Measurements from ENCODE around the gene CTRB2.

DNA sequence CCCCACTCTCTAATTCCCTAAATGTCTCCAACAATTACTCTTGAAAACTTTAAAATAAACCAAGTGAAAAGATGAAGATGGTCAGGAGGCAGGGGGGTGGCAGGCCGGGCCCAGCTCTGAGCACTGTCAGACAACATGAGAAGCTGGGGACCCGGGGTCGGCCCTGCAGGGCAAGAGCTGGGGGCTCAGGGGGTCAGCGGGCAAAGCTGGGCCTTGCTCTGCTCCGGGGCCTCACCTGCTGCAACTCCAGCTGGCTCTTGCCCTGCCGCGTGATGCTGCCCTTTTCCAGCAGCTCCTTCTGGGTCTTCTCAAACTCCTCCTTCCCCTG lies 26.6 kb upstream of the CTRB2 start:
- TF ChIP-seq, protein P1, sequence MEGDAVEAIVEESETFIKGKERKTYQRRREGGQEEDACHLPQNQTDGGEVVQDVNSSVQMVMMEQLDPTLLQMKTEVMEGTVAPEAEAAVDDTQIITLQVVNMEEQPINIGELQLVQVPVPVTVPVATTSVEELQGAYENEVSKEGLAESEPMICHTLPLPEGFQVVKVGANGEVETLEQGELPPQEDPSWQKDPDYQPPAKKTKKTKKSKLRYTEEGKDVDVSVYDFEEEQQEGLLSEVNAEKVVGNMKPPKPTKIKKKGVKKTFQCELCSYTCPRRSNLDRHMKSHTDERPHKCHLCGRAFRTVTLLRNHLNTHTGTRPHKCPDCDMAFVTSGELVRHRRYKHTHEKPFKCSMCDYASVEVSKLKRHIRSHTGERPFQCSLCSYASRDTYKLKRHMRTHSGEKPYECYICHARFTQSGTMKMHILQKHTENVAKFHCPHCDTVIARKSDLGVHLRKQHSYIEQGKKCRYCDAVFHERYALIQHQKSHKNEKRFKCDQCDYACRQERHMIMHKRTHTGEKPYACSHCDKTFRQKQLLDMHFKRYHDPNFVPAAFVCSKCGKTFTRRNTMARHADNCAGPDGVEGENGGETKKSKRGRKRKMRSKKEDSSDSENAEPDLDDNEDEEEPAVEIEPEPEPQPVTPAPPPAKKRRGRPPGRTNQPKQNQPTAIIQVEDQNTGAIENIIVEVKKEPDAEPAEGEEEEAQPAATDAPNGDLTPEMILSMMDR (IDR thresholded peaks at IDR 0.05) = no peak
- TF ChIP-seq POLR2AphosphoS5 (IDR thresholded peaks at IDR 0.05) = no peak

All from transverse colon (tissue), 4 donors.